Measurements from ENCODE around the gene SHBG.
"Not testable (repeated sequence)": the region's sequence is repeated elsewhere in the genome, so short reads cannot be mapped to it uniquely, and the experiment has no call there.

The SHBG gene

DNA sequence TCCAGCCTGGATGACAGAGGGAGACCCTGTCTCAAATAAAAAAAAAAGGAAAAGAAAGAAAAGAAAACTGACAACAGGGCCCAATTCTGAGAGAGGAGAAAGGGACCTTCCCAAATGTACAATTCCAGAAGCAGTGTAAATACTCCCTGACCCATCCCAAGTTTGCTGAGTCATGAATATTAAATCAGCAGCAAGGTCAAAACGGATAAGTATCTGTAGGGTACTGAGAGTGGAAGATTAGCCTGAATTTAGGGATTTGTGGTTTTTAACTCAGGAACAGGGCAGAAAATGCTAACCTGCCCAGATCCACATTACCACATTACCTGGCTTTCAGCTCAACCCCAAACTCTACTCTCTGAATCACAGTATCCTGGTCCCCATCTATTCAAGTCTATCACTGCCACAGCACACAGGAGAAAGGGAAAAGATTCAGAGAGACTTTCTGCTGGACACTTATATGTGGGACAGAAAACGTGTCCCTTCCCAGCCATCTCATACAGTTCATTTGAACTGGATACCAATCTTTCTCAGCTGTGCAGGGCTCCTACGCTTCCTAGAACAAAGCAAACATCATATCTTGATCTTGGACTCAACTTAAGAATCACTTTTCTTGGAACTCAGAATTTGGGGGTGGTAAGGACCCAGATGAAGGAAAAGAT is 18.2 kb upstream of the SHBG start:
- no peak for DNase-seq (ENCODE audit: low spot score)

DNA sequence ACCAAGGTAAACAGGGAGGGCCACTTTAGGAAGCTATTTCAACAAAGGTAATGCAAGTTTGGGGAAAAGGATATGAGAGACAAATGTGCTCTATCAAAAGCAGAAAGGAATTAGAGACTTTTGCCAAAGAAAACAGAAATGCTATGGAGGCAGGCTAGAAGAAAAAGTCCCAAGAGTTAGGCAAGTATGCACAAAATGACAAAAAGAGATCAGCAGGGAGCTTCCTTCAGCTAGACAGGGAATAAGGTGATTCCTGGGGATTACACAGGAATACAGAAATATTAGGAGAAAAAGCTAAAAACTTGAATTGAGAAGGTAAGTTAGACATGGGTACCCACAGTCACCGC is 17.7 kb upstream of the SHBG start:
- DNase-seq (ENCODE audit: low spot score) = no peak

GRCh38 chr17:7613769-7614424 is 16.0 kb upstream of the SHBG start:
- DNase-seq (ENCODE audit: low spot score) = peak; percentile 48

DNA sequence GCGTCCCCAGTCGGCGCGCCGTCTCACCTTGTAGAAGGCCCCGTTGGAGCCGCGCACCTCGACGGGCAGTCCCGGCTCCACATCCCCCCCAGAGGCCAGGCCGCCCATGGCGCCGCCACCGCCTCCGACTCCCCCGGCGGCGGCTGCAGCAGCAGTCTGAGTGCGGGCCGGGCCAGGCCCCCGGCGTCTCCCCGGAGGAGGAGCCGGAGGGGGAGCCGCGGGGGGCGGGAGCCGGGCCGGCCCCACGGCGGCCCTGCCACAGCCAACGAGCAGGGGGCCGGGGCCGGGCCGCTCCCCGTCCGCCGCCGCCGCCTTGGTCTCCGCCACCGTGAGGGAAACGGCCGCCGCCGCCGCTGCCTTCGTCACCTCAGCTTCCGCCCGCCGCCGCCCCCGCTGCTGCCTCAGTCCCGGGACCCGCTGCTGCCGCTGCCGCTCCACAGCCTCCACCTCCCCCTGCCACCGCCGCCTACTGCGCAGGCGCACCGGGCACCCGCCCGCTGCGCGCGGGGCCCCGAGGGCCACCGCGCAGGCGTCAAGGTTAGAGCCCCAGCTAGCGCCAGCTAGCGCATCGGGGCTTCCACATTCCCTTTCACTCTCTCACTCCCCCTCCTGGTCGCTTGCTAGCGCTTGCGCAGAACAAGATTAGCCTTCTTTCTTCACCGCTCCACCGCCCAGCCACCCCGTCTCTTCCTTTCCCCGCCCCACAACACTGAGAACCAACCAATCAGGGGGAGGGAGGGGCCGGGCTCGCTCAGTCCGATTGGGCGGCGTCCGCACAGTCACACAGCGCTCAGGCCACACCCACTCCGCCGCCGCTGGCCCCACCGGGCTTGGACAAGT is 15.3 kb upstream of the SHBG start, which contains the start of gene FXR2:
Gene FXR2, minus strand, starts transcription at position 473 of the 840 bp plus-strand sequence. Its CDS starts 365 bp downstream, at position 108.
- peak; percentile 100 for DNase-seq (ENCODE audit: low spot score)

GRCh38 chr17:7615265-7615747 is 14.6 kb upstream of the SHBG start:
- no peak for DNase-seq (ENCODE audit: low spot score)

- DNase-seq (ENCODE audit: low spot score) = no peak
Observed at GRCh38 chr17:7618608-7619007, 11.3 kb upstream of the SHBG start.

GRCh38 chr17:7620835-7621234 is 9.1 kb upstream of the SHBG start:
- no peak for DNase-seq (ENCODE audit: low spot score)

DNA sequence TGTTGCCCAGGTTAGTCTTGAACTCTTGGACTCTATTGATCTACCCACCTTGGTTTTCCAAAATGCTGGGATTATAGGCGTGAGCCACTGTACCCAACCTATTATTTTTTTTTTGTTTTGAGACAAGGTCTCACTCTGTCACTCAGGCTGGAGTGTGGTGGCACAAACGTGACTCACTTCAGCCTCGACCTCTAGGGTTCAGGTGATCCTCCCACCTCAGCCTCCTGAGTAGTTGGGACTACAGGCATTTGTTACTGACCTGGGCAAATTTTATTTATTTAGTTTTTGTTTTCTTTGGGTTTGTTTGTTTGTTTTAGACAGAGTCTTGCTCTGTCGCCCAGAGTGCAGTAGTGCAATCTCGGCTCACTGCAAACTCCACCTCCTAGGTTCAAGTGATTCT is 6.3 kb upstream of the SHBG start:
- DNase-seq (ENCODE audit: low spot score) = no peak

DNA sequence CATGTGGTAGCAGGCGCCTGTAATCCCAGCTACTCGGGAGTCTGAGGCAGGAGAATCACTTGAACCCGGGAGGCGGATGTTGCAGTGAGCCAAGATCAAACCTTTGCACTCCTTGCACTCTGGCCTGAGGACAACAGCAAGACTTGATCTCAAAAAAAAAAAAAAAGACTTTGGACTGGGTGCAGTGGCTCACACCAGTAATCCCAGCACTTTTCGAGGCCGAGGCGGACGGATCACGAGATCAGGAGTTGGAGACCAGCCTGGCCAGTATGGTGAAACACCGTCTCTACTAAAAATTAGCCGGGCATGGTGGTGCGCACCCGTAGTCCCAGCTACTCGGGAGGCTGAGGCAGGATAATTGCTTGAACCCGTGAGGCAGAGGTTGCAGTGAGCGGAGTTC is 4.2 kb upstream of the SHBG start:
- DNase-seq (ENCODE audit: low spot score) = not testable (repeated sequence)

- DNase-seq (ENCODE audit: low spot score) = no peak
Observed at GRCh38 chr17:7626307-7626706, 3.6 kb upstream of the SHBG start.

- DNase-seq (ENCODE audit: low spot score) = no peak
Observed at GRCh38 chr17:7626956-7627249, 3.0 kb upstream of the SHBG start.

DNA sequence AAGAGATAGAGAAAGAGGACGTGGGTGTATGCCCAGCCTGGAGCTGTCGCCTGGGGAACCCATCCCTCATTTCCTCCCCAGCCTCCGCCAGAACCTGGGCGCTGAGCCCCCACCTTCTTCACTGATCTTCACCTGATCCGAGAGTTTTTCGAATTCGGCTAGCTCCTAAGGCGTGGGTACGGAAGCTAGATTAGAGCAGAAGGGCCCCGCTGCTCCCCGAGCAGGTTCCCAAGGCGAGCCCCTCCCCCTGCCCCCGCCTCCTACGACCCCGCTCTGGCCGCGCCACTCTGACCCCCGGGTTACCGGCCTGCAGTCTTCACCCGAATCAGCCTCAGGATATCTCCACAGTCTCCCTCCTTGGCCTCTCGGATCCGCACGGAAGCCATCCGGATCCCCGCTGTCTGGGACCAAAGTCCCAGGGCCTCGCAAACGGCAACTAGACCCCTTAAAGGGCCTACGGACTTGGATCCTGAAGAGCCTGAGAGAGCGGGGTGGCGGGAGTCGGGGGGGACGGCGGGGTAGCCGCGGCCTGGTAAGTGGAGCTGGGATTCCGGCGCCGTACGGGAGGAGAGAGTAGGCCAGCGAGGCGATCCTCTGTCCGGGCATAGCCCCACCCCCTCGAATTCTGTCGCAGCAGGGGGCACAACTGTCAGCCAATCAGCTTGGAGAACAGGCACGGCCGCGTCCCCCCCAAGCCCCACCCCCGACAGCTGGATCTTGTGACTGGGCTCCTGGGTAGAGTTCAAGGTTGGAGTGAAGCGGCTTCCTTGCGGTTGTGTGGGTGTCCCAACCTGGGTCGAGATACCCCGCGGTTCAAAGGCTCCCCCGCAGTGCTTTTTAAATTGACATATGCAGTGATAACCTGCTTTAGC is 2.4 kb upstream of the SHBG start, which contains the start of gene SAT2:
Gene SAT2, minus strand, starts transcription at position 572 of the 872 bp plus-strand sequence. Its CDS starts 186 bp downstream, at position 386.
- DNase-seq (ENCODE audit: low spot score) = peak; percentile 100

DNA sequence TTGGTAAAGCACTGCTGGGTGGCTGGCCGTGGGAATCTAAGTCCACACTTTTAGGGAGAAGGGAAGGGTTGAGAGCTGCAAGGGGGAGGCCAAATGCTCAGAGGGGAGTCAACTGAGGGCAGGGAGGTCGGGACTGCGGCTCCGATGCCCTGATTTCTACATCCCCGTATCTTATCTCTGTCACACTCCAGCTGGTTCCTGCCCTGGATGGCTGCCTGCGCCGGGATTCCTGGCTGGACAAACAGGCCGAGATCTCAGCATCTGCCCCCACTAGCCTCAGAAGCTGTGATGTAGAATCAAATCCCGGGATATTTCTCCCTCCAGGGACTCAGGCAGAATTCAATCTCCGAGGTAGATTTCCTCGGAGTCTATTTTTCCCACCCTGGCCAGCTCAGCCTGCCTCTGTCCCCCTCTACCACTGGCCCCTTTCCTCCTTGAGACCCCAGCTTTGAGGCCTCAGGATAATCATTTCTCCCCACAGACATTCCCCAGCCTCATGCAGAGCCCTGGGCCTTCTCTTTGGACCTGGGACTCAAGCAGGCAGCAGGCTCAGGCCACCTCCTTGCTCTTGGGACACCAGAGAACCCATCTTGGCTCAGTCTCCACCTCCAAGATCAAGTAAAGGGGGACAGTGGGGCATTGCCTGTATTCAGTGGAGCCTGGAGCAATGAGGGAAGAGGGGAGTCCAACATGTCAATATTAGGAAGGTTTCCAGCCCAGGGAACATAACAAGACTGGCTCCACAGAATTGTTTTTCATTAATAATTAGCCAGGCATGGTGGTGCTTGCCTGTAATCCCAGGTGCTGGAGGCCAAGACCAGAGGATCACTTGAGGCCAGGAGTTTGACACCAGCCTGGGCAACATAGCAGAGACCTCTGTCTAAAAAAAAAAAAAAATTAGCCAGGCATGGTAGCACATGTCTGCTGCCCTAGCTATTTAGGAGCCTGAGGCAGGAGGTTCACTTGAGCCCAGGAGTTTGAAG is 1.8 kb downstream of the SHBG start:
- DNase-seq (ENCODE audit: low spot score) = no peak

- peak; percentile 69 for DNase-seq (ENCODE audit: low spot score)
Observed at GRCh38 chr17:7632492-7632894, 2.6 kb downstream of the SHBG start.

- DNase-seq (ENCODE audit: low spot score) = no peak
Observed at GRCh38 chr17:7633093-7633492, 3.2 kb downstream of the SHBG start.

DNA sequence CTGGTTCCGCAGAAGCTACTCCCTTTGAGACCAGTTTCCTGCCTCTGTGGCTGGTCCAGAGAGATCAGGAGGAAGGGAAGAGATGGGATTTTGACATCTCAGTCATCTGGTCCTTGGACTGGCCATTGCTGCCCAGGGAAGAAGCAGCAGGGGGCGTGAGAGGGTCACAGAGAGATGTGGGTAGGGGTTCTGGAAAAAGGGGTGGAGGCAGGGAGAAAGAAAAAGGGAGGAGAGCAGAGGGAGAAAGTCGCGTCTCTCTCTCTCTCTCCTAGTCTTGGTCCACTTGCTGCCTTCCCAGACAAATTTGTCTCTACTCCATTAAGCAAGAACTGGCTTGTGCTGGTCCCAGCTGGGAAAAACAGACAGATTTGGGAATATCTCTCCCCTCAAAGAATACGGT is 4.4 kb downstream of the SHBG start:
- peak; percentile 55 for DNase-seq (ENCODE audit: low spot score)

DNA sequence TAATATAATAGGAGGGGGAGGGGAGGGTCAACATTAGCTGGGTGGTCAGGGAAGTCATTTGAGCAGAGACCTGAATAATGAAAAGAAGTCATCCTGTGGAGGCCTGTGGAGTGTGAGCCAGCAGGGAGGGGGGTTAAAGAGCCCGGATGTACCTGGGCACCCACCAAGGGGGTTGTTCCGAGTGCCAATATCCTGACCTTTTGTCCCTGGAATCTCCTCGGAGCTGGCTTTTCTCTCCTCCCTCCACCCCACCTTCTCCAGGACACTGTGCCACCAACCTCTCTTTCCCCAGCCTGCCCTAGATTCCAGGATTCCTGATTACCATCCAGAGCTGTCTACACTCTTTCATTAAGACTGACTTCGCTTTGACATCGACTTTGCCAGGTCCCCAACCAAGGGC is 6.2 kb downstream of the SHBG start:
- DNase-seq (ENCODE audit: low spot score) = no peak

- no peak for DNase-seq (ENCODE audit: low spot score)
Observed at GRCh38 chr17:7640783-7641182, 10.8 kb downstream of the SHBG start.

- not testable (repeated sequence) for DNase-seq (ENCODE audit: low spot score)
Observed at GRCh38 chr17:7641635-7642034, 11.7 kb downstream of the SHBG start.

- DNase-seq (ENCODE audit: low spot score) = no peak
Observed at GRCh38 chr17:7644775-7645174, 14.8 kb downstream of the SHBG start.

DNA sequence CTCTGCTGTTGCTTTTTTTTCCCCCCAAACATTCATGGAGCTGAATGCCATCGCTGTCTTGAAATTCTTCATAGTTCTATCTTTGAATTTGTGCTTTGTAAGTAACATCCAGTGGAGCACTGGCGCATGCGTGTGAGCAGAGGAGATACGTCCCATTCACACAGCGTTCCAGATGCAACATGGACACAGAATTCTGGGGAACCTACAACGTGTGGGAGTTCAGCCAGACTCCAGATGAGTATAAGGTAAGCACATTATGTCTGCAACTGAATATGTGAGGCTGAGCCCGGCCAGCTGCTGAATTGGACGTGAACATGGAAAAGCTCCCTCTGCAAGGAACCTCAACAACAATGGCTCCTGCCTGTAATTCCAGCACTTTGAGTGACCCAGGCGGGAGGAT is 16.5 kb downstream of the SHBG start:
- DNase-seq (ENCODE audit: low spot score) = no peak
